ENCODE measurements around the gene ATG7.

Gene ATG7

DNA sequence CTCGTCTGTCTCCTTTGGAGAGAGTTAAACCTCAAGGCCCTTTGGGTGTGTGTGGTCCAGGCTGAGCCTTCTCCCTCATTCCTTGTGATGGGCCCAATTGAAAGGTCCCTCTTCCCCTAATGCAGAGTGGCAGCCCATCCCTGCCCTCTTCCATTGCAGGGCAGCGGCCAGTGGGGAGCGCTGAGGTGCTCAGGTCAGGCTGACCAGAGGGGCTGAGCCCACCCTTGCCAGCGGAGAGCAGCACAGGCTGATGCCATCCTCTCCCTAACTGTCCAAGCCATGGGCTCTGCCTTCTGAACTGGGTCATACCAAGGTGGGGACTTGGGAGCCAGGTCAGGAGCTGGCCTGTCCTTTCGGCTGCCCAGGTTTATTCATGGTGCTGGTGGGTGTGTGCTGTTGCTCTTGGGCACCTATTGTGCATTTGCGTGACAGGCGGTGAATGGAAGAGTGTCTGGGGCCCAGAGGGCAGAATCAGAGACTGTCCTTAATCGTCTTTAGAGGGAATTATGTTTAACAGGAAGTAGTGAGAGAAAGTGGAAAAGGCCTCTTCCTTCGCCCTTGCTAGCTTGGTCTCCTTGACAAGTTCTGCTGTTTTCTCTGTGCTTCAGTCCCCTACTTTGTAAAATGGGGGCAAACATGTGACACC lies 274.6 kb downstream of the ATG7 start:
- WGBS (ENCODE audit: insufficient coverage): 90% methylated on average over 7 of the region's 9 CpGs
- POLR2A ChIA-PET: no interaction called here
- H3K27me3 ChIP-seq (replicated peaks in 2 of 5; ENCODE audit: control insufficient read depth in 4 of 5, insufficient read depth in 5 of 5, low read length in 4 of 5): no peaks in the 10 kb centered on the region
- H3K4me1 ChIP-seq (ENCODE audit: control extremely low read depth in 1 of 4, control insufficient read depth in 4 of 4, insufficient read depth in 4 of 4, low read length in 3 of 4): peaks cover 0 to 11% (median 7%) of the 10 kb centered on the region in 4 experiments
- H3K9me3 ChIP-seq (ENCODE audit: control extremely low read depth in 1 of 5, control insufficient read depth in 4 of 5, insufficient read depth in 2 of 5, low read depth in 1 of 5, low read length in 4 of 5): peaks cover 0 to 6% (median 0%) of the 10 kb centered on the region in 5 experiments
- H3K36me3 ChIP-seq (ENCODE audit: control insufficient read depth in 4 of 4, insufficient read depth in 4 of 4, low read length in 3 of 4): peaks cover 0 to 2% (median 0%) of the 10 kb centered on the region in 4 experiments
- no peak overlapping the region for H3K27ac ChIP-seq (ENCODE audit: insufficient read depth in 1 of 2, low read depth in 1 of 2, low read length in 2 of 2, poor library complexity in 1 of 2, severe bottlenecking in 2 of 2)
- H3K4me3 ChIP-seq (ENCODE audit: control insufficient read depth in 1 of 7, extremely low read depth in 1 of 7, insufficient read depth in 4 of 7, low read depth in 2 of 7, low read length in 6 of 7): no peak overlapping the region
- CTCF ChIA-PET: no interaction called here
- DNase-seq: no peak

DNA sequence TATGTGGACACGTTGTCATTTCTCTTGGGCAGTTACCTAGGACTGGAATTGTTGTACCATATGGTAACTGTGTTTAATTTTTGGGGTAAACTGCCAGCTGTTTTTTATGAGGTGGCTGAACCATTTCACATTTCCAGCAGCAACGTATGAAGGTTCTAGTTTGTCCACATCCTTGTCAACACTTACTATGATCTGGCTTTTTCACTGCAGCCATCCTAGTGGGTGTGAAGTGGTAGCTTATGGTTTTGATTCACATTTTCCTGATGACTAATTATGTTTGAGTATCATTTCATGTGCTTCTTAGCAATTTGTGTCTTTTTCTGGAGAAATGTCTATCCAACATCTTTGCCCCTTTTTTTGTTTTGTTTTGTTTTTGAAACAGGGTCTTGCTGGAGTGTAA lies 275.3 kb downstream of the ATG7 start:
- CTCF ChIA-PET: no interaction called here
- peaks cover 0 to 11% (median 7%) of the 10 kb centered on the region in 4 experiments for H3K4me1 ChIP-seq (ENCODE audit: control extremely low read depth in 1 of 4, control insufficient read depth in 4 of 4, insufficient read depth in 4 of 4, low read length in 3 of 4)
- WGBS (ENCODE audit: insufficient coverage): no CpG with 5 or more reads among the region's 2 CpGs

DNA sequence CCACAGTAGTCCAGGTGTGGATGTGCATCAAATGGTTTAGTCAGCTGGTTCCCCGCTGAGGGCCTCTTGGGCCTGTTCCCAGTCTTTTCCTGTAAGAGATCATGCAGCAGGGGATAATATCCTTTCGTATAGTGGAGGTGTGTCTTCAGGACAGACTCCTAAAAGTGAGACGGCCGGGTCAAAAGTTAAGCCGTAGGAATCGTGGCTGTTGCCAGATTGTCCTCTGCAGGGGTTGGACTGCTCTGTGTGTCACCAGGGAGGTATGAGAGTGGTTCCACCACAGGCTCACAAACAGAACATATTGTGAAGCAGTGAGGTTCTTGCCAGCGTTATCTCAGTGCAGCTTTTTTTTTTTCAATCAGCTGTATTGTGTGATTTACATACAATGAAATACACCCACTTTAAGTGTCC lies 276.5 kb downstream of the ATG7 start:
- no peaks in the 10 kb centered on the region for H3K27me3 ChIP-seq (replicated peaks in 2 of 5; ENCODE audit: control insufficient read depth in 4 of 5, insufficient read depth in 5 of 5, low read length in 4 of 5)
- peaks cover 0 to 11% (median 7%) of the 10 kb centered on the region in 4 experiments for H3K4me1 ChIP-seq (ENCODE audit: control extremely low read depth in 1 of 4, control insufficient read depth in 4 of 4, insufficient read depth in 4 of 4, low read length in 3 of 4)
- H3K36me3 ChIP-seq (ENCODE audit: control insufficient read depth in 4 of 4, insufficient read depth in 4 of 4, low read length in 3 of 4): peaks cover 0 to 4% (median 1%) of the 10 kb centered on the region in 4 experiments
- no peak overlapping the region for H3K4me3 ChIP-seq (ENCODE audit: control insufficient read depth in 1 of 7, extremely low read depth in 1 of 7, insufficient read depth in 4 of 7, low read depth in 2 of 7, low read length in 6 of 7)
- POLR2A ChIA-PET: no interaction called here
- no peak for DNase-seq
- WGBS (ENCODE audit: insufficient coverage): 80% methylated on average over 6 of the region's 7 CpGs
- CTCF ChIA-PET: no interaction called here
- H3K27ac ChIP-seq (ENCODE audit: insufficient read depth in 1 of 2, low read depth in 1 of 2, low read length in 2 of 2, poor library complexity in 1 of 2, severe bottlenecking in 2 of 2): no peak overlapping the region
- H3K9me3 ChIP-seq (ENCODE audit: control extremely low read depth in 1 of 5, control insufficient read depth in 4 of 5, insufficient read depth in 2 of 5, low read depth in 1 of 5, low read length in 4 of 5): peaks cover 0 to 2% (median 0%) of the 10 kb centered on the region in 5 experiments

More for the DNA sequence above, 275.3 kb downstream of the ATG7 start:
- POLR2A ChIA-PET: no interaction called here
- Histone ChIP-seq H3K9me3 (ENCODE audit: control extremely low read depth in 1 of 5, control insufficient read depth in 4 of 5, insufficient read depth in 2 of 5, low read depth in 1 of 5, low read length in 4 of 5) (peaks cover 0 to 6% (median 0%) of the 10 kb centered on the region in 5 experiments), H3K4me3 (ENCODE audit: control insufficient read depth in 1 of 7, extremely low read depth in 1 of 7, insufficient read depth in 4 of 7, low read depth in 2 of 7, low read length in 6 of 7) (no peak overlapping the region), H3K36me3 (ENCODE audit: control insufficient read depth in 4 of 4, insufficient read depth in 4 of 4, low read length in 3 of 4) (no peaks in the 10 kb centered on the region), H3K27ac (ENCODE audit: insufficient read depth in 1 of 2, low read depth in 1 of 2, low read length in 2 of 2, poor library complexity in 1 of 2, severe bottlenecking in 2 of 2) (no peak overlapping the region), H3K27me3 (replicated peaks in 2 of 5; ENCODE audit: control insufficient read depth in 4 of 5, insufficient read depth in 5 of 5, low read length in 4 of 5) (no peaks in the 10 kb centered on the region)
- DNase-seq: no peak

DNA sequence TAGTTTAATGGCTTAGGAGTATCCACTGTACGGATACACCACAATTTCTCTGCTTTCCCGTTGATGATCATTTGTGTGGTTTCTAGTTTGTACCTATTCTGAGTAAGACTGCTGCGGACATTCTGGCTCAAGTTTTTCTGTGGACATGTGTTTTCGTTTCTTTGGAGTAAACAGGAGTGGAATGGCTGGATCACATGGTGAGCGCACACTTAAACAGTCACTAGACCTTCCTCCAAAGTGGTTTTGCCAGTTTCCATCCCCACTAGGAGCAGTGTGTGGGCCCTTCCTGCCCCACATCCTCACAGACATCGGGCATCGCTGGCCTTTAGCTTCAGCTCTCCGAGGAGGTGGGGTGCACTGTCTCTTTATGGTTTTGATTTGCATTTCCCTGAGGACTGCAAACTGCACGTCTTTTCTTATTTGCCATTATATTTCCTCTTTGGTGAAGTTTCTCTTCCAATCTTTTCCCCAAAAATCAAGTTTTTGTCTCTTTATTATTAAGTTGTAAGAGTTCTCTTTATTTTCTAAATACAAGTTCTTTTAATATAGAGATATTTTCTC lies 277.5 kb downstream of the ATG7 start:
- Histone ChIP-seq H3K27me3 (replicated peaks in 2 of 5; ENCODE audit: control insufficient read depth in 4 of 5, insufficient read depth in 5 of 5, low read length in 4 of 5) (no peaks in the 10 kb centered on the region), H3K9me3 (ENCODE audit: control extremely low read depth in 1 of 5, control insufficient read depth in 4 of 5, insufficient read depth in 2 of 5, low read depth in 1 of 5, low read length in 4 of 5) (no peaks in the 10 kb centered on the region), H3K27ac (ENCODE audit: insufficient read depth in 1 of 2, low read depth in 1 of 2, low read length in 2 of 2, poor library complexity in 1 of 2, severe bottlenecking in 2 of 2) (no peak overlapping the region), H3K36me3 (ENCODE audit: control insufficient read depth in 4 of 4, insufficient read depth in 4 of 4, low read length in 3 of 4) (peaks cover 0 to 13% (median 7%) of the 10 kb centered on the region in 4 experiments), H3K4me1 (ENCODE audit: control extremely low read depth in 1 of 4, control insufficient read depth in 4 of 4, insufficient read depth in 4 of 4, low read length in 3 of 4) (peaks cover 0 to 5% (median under 1%) of the 10 kb centered on the region in 4 experiments), H3K4me3 (ENCODE audit: control insufficient read depth in 1 of 7, extremely low read depth in 1 of 7, insufficient read depth in 4 of 7, low read depth in 2 of 7, low read length in 6 of 7) (no peak overlapping the region)
- ChIA-PET POLR2A (no interaction called here), CTCF (no interaction called here)
- 86% methylated on average over 8 of the region's 9 CpGs for WGBS (ENCODE audit: insufficient coverage)
- DNase-seq: no peak

DNA sequence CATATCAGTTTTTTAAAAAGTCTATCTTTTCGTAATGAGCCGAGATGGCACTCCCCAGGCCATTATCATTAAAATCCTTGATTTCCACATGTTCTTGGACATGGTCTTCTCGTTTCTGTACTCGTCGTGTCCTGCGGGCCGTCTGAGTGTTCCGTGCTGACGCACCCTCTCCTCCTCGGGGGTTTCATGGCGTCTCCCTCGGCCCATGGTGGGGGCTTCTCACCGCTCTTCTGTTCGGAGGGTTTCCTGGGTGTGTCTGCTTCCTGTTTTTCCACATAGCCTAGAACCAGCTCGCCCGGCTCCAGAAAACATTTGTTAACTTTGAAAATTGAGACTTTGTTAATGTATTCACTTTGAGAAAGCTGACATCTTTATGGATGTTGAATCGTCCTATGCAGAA lies 278.8 kb downstream of the ATG7 start:
- no peak for DNase-seq

DNA sequence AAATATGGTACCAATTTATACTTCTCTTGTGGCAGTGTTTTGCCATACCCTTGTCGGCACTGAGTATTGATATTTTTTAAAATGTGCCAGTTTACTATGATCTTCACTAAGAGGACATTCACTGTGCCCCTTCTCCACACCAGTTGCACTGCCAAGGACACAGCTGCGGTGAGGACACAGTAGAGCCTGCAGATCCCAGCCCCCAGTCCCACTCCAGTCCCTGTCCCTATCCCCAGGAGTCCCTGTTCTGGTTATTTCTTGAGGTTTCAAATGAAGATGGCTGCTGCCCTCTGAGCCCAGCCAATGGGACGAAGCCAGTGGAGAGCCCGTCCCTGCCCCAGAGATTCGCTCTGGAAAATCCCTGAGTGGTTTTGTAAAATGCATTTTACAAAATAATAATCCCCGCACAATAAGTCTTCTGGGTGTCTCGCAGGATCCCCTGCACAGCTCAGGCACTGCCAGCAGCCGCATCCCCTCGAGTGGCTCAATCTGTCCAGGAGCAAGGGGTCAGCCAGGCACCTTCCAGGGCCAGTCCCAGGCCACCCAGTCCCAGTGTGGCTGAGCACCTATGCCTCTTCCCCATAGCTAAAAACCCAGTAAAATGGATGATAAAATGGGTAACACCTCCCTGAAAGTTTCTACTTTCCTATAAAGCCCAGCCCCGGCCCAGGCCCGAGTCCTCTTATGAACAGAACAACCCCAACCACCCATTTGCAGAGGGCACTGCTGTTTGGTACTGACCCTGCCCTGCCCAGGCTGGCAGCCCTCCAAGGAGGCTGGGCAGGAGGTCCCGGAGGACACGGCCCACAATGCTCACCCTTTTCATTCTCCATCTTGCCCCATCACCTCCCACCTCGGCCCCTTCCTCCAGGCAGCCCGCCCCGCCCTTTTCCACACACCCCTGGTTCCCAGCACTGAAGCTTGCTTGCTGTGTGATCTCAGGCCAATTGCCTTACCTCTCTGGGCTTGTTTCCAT lies 280.4 kb downstream of the ATG7 start:
- CTCF ChIA-PET: no interaction called here
- WGBS (ENCODE audit: insufficient coverage): 97% methylated on average over 7 of the region's 16 CpGs
- Histone ChIP-seq H3K27ac (ENCODE audit: insufficient read depth in 1 of 2, low read depth in 1 of 2, low read length in 2 of 2, poor library complexity in 1 of 2, severe bottlenecking in 2 of 2) (no peak overlapping the region), H3K36me3 (ENCODE audit: control insufficient read depth in 4 of 4, insufficient read depth in 4 of 4, low read length in 3 of 4) (peaks cover 0 to 40% (median 29%) of the 10 kb centered on the region in 4 experiments), H3K27me3 (replicated peaks in 2 of 5; ENCODE audit: control insufficient read depth in 4 of 5, insufficient read depth in 5 of 5, low read length in 4 of 5) (no peaks in the 10 kb centered on the region), H3K4me3 (ENCODE audit: control insufficient read depth in 1 of 7, extremely low read depth in 1 of 7, insufficient read depth in 4 of 7, low read depth in 2 of 7, low read length in 6 of 7) (no peak overlapping the region), H3K4me1 (ENCODE audit: control extremely low read depth in 1 of 4, control insufficient read depth in 4 of 4, insufficient read depth in 4 of 4, low read length in 3 of 4) (peaks cover 0 to 4% (median 0%) of the 10 kb centered on the region in 4 experiments), H3K9me3 (ENCODE audit: control extremely low read depth in 1 of 5, control insufficient read depth in 4 of 5, insufficient read depth in 2 of 5, low read depth in 1 of 5, low read length in 4 of 5) (no peaks in the 10 kb centered on the region)
- DNase-seq: no peak
- POLR2A ChIA-PET: no interaction called here

More for the DNA sequence above, 278.8 kb downstream of the ATG7 start:
- Histone ChIP-seq H3K9me3 (ENCODE audit: control extremely low read depth in 1 of 5, control insufficient read depth in 4 of 5, insufficient read depth in 2 of 5, low read depth in 1 of 5, low read length in 4 of 5) (no peaks in the 10 kb centered on the region), H3K27ac (ENCODE audit: insufficient read depth in 1 of 2, low read depth in 1 of 2, low read length in 2 of 2, poor library complexity in 1 of 2, severe bottlenecking in 2 of 2) (no peak overlapping the region), H3K4me3 (ENCODE audit: control insufficient read depth in 1 of 7, extremely low read depth in 1 of 7, insufficient read depth in 4 of 7, low read depth in 2 of 7, low read length in 6 of 7) (no peak overlapping the region), H3K4me1 (ENCODE audit: control extremely low read depth in 1 of 4, control insufficient read depth in 4 of 4, insufficient read depth in 4 of 4, low read length in 3 of 4) (peaks cover 0 to 4% (median 0%) of the 10 kb centered on the region in 4 experiments), H3K27me3 (replicated peaks in 2 of 5; ENCODE audit: control insufficient read depth in 4 of 5, insufficient read depth in 5 of 5, low read length in 4 of 5) (no peaks in the 10 kb centered on the region), H3K36me3 (ENCODE audit: control insufficient read depth in 4 of 4, insufficient read depth in 4 of 4, low read length in 3 of 4) (peaks cover 0 to 27% (median 17%) of the 10 kb centered on the region in 4 experiments)
- WGBS (ENCODE audit: insufficient coverage): 73% methylated on average over 14 of the region's 17 CpGs
- ChIA-PET CTCF (interaction anchor here (1.1 kb wide), 2 partner anchors 12 kb away, joined by 3 read pairs; no protein-coding TSS in a partner anchor), POLR2A (interaction anchor here (0.6 kb wide), 1 partner anchor 354 kb away, joined by 3 read pairs; no protein-coding TSS in a partner anchor)
